Fibroblast of lung (primary cell): Measurements from ENCODE around the gene SPOCK1.

Source experiments
- CTCF ChIP-seq, 2 donors: IDR thresholded peaks in 1 of 2; conservative IDR thresholded peaks in 1 of 2; 1 replicate in 1 of 2; 2 replicates in 1 of 2; pipeline ENCODE4 v1.5.1; 2011 to 2012; ENCODE audit warnings: low read length in 2 of 2, control low read depth in 1 of 2, inconsistent platforms in 1 of 2, low read depth in 1 of 2, mild to moderate bottlenecking in 1 of 2
- EZH2 ChIP-seq: IDR thresholded peaks from 2 replicates; pipeline ENCODE4 v1.5.1; 2012; ENCODE audit warnings: low read length, control low read depth, mild to moderate bottlenecking; ENCODE audit errors: missing control alignments

- no peak for TF ChIP-seq CTCF (conservative IDR thresholded peaks at IDR 0.05 in 1 of 2, IDR thresholded peaks at IDR 0.05 in 1 of 2; ENCODE audit: low read depth in 1 of 2, low read length in 2 of 2)
- TF ChIP-seq EZH2 = no peak
Observed at GRCh38 chr5:137205231-137206027, 293.7 kb downstream of the SPOCK1 start.
